ENCODE results near the gene RNF34.

DNA sequence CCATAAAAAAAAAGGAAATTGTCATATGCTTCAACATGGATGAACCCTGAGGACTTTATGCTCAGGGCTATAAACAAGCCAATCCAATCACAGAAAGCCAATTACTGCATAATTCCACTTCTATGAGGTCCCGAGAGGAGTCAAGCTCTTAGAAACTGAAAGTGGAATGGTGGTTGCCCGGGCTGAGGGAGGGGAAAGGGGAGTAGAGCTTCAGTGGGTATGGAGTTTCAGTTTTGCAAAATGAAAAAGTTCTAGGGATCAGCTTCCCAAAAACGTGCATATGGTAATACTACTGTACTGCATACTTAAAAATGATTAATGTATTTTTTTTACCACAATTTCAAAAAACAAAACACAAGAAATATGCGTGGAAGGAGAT is 52.0 kb downstream of the RNF34 start:
- TF ChIP-seq, protein P1, sequence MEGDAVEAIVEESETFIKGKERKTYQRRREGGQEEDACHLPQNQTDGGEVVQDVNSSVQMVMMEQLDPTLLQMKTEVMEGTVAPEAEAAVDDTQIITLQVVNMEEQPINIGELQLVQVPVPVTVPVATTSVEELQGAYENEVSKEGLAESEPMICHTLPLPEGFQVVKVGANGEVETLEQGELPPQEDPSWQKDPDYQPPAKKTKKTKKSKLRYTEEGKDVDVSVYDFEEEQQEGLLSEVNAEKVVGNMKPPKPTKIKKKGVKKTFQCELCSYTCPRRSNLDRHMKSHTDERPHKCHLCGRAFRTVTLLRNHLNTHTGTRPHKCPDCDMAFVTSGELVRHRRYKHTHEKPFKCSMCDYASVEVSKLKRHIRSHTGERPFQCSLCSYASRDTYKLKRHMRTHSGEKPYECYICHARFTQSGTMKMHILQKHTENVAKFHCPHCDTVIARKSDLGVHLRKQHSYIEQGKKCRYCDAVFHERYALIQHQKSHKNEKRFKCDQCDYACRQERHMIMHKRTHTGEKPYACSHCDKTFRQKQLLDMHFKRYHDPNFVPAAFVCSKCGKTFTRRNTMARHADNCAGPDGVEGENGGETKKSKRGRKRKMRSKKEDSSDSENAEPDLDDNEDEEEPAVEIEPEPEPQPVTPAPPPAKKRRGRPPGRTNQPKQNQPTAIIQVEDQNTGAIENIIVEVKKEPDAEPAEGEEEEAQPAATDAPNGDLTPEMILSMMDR (conservative IDR thresholded peaks at IDR 0.05; ENCODE audit: low read length) = no peak
- TF ChIP-seq EZH2phosphoT487 (IDR thresholded peaks at IDR 0.05; ENCODE audit: borderline replicate concordance, low read depth, low read length) = no peak

Measured in OCI-LY7 (cell line).